GM19025 (cell line): ENCODE results near the gene C2CD2.
"Not testable (repeated sequence)": the region's sequence is repeated elsewhere in the genome, so short reads cannot be mapped to it uniquely, and the experiment has no call there.

ENCODE experiments used
- ATAC-seq: cut with Tn5 transposase; IDR thresholded peaks from one replicate; pipeline ENCODE4 v1.9.1; 2021; ENCODE audit warnings: mild to moderate bottlenecking, low read depth, moderate library complexity; ENCODE audit not compliant: unreplicated experiment

C2CD2 gene

DNA sequence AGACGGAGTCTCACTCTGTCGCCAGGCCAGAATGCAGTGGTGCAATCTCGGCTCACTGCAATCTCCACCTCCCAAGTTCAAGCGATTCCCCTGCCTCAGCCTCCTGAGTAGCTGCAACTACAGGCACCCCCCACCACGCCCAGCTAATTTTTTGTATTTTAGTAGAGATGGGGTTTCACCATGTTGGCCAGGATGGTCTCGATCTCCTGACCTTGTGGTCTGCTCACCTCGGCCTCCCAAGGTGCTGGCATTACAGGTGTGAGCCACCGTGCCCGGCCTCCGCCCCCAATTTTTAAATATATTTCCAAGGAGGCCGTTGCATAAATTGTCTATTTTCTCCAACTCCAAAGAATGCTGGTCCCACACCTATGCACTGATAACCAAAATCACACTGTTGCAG lies 5.9 kb upstream of the C2CD2 start:
- not testable (repeated sequence) for ATAC-seq

GRCh38 chr21:41958886-41959563 lies 5.2 kb upstream of the C2CD2 start:
- no peak for ATAC-seq

DNA sequence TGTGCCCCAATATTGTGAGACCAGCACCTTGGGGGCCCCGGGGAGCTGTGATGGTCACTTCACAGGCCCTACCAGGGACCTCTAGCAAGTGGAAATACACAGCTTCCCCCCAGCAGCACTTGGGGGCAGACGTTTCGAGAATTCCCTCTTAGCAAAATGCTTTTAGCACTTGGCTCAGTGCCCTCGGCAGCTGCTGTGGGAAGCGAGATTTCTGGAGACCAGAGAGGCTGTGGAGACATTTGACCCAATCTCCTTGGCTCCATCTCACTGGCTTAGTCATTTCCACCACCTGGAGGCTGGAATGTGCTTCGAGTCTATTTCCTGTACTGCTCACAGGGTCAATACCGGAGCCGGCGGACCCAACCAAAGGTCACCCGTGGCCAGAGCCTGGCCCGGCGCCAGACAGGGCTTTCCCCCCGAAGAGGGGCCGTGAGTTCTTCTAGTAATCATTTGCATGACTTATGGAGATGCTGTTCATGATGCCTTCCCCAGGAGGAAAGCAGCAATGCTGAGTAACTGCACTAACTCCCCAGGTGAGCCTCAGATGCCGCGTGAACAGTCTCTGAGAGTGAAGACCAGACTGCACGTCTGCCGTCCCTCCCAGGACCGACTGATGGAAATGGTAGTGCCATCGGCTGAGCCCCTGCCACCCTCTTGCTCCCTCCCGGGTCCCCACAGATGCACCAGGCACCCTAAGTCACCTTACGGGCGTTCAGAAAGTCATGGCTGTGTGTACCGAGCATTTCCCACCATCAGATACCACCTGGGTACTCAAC lies 4.4 kb upstream of the C2CD2 start:
- no peak for ATAC-seq

DNA sequence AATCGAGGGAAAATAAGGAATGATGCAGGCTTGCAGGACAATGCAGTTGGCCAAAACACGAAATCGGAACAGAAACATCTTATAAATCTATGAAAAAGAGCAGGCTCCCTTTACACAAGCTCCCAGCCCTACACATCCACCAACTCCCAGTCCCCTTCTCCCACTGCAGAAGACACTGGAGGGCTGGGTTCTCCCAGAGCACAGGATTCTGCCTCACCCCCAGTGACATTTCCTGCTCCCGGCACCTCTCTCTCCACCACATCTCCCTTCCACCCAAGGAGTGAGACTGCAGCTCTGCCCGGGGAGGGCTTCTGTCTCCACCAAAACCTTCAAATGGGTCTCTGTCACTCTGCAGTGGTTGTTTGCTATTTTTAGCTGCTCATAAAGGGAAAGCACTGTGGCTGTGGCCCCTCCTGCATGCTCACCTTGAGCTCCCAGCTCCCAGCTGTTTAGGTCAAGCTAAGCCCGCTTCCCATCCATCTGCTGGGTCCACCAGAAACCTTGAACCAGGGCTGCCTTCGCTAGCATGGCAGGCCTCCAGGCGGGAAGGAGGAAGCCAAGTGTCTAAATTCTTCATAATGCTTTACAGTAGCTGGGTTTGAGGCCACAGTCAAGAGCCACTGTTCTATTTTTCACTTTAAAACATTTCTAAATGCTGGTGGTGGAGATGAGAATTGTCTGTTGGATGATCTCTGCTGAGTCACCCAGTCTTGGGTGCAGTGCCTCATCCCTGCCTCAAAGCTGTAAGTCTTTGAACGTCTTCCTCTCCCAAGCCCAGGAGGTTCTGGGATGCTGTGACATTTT lies 3.3 kb upstream of the C2CD2 start:
- no peak for ATAC-seq

GRCh38 chr21:41955516-41955915 lies 1.7 kb upstream of the C2CD2 start:
- no peak for ATAC-seq

DNA sequence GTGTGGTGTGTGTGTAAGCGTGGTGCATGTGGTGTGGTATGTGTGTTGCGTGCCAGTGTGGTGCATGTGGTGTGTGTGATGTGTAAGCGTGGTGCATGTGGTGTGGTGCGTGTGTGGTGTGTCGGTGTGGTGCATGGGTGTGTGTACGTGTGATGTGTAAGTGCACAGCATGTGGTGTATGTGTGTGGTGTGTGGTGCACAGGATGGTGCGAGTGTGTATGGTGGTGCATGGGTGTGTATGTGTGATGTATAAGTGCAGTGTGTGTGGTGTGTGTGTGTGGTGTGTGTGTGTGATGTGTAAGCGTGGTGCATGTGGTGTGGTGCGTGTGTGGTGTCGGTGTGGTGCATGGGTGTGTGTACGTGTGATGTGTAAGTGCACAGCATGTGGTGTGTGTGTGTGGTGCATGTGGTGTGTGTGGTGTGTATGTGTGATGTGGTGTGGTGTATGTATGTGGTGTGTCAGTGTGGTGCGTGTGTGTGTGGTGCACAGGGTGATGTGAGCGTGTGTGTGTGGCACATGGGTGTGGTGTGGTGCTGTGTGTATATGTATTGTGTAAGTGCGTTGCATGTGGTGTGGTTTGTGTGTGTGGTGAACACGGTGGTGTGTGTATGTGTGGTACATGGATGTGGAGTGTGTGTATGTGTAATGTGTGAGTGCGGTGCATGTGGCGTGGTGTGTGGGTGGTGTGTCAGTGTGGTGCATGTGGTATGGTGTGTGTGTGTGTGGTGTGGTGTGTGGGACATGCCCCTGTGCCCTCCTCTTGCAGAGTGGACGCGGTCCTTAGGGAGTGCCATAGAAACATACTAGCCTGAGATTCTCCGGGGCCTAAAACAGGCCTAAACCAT lies 1.1 kb upstream of the C2CD2 start:
- no peak for ATAC-seq

GRCh38 chr21:41953249-41953830 lies 478 bp downstream of the C2CD2 start:
- ATAC-seq: peak; percentile 38

GRCh38 chr21:41952568-41953248 lies 1.1 kb downstream of the C2CD2 start:
- no peak for ATAC-seq

DNA sequence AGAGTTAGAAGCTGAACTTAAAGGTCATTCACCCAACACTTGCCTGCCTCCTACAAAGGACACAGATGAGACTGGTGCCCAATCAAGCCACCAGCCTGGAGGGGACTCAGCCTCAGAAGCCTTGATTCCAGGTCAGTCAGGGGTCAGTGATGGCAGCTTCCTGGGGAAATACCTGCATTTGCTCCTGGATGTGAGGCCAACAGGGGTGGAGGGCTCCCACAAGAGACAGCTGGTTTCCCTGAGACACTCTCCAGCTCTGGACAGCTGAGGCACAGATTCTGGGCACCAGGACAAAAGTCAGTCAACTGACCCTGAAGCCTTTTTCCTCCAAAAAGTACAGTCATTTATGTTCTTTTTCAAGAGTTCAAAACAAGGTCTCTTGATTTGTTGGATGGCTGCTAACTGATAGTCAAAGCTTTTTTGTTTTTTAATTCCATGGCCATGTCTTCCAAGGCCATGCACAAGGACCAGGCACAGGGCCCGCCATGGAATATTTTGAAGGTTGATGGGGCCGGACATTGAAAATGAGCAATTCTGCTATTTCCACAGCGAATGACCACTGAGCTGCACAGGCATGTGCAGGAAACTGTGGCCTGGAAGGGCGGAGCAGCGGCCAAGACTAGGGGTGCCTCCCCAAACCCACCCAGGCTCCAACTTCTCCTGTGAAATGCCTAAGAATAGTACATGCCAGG lies 1.8 kb downstream of the C2CD2 start:
- ATAC-seq: no peak

- ATAC-seq: no peak
Measured at GRCh38 chr21:41950941-41951351, 2.9 kb downstream of the C2CD2 start.

DNA sequence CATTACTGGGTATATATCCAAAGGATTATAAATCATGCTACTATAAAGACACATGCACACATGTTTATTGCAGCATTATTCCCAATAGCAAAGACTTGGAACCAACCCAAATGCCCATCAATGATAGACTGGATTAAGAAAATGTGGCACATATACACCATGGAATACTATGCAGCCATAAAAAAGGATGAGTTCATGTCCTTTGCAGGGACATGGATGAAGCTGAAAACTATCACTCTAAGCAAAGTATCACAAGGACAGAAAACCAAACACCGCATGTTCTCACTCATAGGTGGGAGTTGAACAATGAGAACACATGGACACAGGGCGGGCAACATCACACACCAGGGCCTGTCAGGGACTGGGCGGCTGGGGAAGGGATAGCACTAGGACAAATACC lies 4.2 kb downstream of the C2CD2 start:
- not testable (repeated sequence) for ATAC-seq

GRCh38 chr21:41948901-41949300 lies 4.9 kb downstream of the C2CD2 start:
- no peak for ATAC-seq

DNA sequence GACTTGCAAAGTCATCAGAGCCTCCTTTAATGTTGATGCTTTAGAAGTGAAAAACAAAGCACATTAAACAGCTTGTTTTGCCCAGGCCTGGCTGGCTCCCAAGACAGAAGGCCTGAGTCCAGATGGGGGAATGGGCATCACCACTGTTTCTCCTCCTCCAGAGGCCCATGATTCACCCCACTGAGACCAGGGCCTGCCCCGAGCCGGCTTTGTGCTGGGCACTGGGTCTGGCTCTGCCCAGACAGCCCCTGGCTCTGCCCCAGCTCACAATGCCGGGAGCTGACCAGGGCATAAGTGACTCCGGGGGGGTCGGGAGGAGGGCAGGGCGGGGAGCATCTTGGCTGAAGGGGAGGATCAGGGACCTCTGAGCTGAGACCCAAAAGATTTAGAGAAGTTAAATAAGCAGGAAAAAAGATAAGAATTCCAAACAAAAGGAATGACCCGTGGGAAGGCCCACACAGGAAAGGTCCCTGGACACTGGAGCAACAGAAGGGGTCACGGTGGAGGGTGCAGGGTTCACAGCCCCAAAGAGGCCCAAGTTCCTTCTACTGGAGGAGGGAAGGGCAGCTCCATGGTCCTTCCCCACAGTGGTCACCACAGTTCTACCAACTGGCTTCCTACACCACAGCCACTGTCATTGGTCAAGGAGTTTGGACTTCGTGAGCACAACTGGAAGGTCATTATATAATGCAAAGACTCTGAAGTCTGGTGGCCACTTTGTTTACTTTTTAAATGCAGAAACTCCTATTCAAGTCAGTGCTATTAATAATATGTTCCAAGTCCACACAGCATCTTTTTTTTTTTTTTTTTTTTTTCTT lies 5.5 kb downstream of the C2CD2 start:
- ATAC-seq: no peak

GRCh38 chr21:41945982-41946381 lies 7.8 kb downstream of the C2CD2 start:
- ATAC-seq: no peak

DNA sequence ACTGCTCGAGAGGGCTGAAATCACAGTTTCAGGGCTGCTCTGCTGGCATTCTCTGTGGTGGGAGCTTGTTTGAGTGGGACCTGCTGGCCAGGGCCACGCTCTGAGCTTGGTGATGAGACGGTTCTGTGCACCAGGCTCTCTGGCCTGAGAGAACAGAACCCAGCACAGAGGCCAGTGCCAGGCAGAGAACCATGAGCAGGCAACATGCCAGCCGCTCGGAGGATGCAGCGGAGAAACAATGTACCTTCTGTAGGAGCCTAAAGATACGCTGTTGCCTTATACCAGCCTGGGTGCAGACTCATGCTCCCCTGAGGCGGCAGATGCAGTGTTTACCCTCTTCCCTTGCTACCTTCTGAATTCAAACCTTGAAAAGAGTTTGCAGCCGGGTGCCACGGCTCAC lies 10.0 kb downstream of the C2CD2 start:
- ATAC-seq: no peak

DNA sequence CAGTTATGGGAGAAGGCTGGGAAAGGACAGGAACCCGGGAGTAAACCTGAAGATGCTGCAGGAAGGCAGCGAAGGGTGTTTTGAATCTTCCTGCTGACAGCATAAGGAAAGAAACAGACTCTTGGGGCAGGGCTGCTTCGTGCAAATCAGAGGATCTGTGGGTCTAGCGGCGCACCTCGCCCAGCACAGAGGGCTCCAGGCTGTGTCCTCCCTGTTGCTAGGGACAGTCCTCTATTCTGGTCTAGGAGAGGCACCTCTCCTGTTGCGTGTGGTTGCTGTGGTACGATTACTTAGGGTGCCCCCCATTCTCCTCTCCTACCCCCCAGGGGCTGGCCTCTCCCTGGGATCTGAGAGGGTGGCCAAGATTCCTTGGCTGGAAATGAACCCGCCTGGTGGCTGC lies 11.4 kb downstream of the C2CD2 start:
- no peak for ATAC-seq

GRCh38 chr21:41941941-41942340 lies 11.9 kb downstream of the C2CD2 start:
- ATAC-seq: no peak

DNA sequence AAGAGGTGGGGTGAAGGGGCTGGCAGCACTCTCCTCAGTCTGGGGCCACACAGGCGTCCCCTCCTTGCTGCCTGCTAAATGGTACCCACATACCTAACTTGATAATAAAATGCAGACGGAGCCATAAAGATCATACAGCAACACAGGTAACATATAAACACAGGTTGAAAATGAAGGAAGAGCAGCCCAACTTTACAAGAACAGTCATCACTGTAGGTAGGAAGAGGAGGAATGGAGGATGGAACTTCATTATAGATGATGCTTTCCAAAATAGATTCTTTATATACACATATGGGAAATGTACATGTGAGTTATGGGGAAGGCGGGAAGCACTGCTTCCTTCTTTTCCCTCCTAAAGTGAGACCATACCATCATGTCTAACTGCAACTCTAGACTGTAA lies 13.4 kb downstream of the C2CD2 start:
- no peak for ATAC-seq
